HepG2 (cell line): ENCODE results near the gene MAP3K4. TPM values are rescaled to one million over a fixed set of nuclear protein-coding genes. Genes with fewer than 3 reads are reported as not detected.
A peak's percentile ranks its signal among the peaks of the same experiment; 100 is the strongest.

Experiments
- AHDC1 ChIP-seq: sonication (generic); formaldehyde crosslinking; IDR thresholded peaks from 2 replicates; pipeline ENCODE4 v1.5.1; 2020; ENCODE audit warnings: mild to moderate bottlenecking, missing genetic modification reagents, borderline replicate concordance
- CBFB ChIP-seq: sonication (generic); formaldehyde crosslinking; IDR thresholded peaks from 2 replicates; pipeline ENCODE4 v1.4.0; 2020; ENCODE audit warnings: missing genetic modification reagents
- DPF2 ChIP-seq: sonication (generic); formaldehyde crosslinking; IDR thresholded peaks from 2 replicates; pipeline ENCODE4 v1.4.0; 2020; ENCODE audit warnings: mild to moderate bottlenecking, low read depth, missing genetic modification reagents, borderline replicate concordance
- E2F1 ChIP-seq: sonication (generic); formaldehyde crosslinking; IDR thresholded peaks from 2 replicates; pipeline ENCODE4 v1.5.0; 2020; ENCODE audit warnings: missing genetic modification reagents
- GPN1 ChIP-seq: sonication (generic); formaldehyde crosslinking; IDR thresholded peaks from 2 replicates; pipeline ENCODE4 v1.5.1; 2020; ENCODE audit warnings: missing genetic modification reagents, borderline replicate concordance
- MIER2 ChIP-seq: IDR thresholded peaks from 2 replicates; pipeline ENCODE4 v1.6.1; 2016; ENCODE audit warnings: missing biosample characterization, missing genetic modification reagents
- PTBP1 ChIP-seq: fragments of 200-400 bp; formaldehyde crosslinking; IDR thresholded peaks from 2 replicates; pipeline ENCODE4 v1.6.1; 2018; ENCODE audit warnings: low read length, low read depth; ENCODE audit not compliant: poor library complexity, severe bottlenecking
- TEAD3 ChIP-seq: optimal IDR thresholded peaks from 2 replicates; pipeline ENCODE3; 2016; ENCODE audit warnings: borderline replicate concordance
- TEF ChIP-seq: sonication (generic); formaldehyde crosslinking; IDR thresholded peaks from 2 replicates; pipeline ENCODE4 v1.5.0; 2020; ENCODE audit warnings: missing genetic modification reagents
- TFDP1 ChIP-seq: IDR thresholded peaks from 2 replicates; pipeline ENCODE4 v1.6.1; 2016; ENCODE audit warnings: missing compliant biosample characterization, missing genetic modification reagents, borderline replicate concordance
- ZFP36 ChIP-seq: fragments of 150-350 bp; IDR thresholded peaks from 2 replicates; pipeline ENCODE4 v1.6.1; 2018; ENCODE audit warnings: borderline replicate concordance, low read length, low read depth; ENCODE audit not compliant: partially characterized antibody
- ZNF281 ChIP-seq: sonication (generic); formaldehyde crosslinking; IDR thresholded peaks from 2 replicates; pipeline ENCODE4 v1.4.0; 2020; ENCODE audit warnings: missing genetic modification reagents, borderline replicate concordance
- ZNF570 ChIP-seq: sonication (generic); formaldehyde crosslinking; IDR thresholded peaks from 2 replicates; pipeline ENCODE4 v1.4.0; 2020; ENCODE audit warnings: mild to moderate bottlenecking, missing genetic modification reagents, borderline replicate concordance
- polyA plus RNA-seq, 8 experiments: library from polyadenylated mRNA; depleted of rRNA in 3 of 8; stranded (reverse) in 7 of 8; unstranded in 1 of 8; fragments of >200 nt; fragmentation: Illumina TruSeq in 4 of 8; extraction: Trizol in 4 of 8; gene quantifications; 2 replicates each; pipeline versions ENCODE4 v1.2.1 to v1.2.3, GENCODE V29; 2011 to 2016; ENCODE audit warnings: low read depth in 4 of 8, missing spikeins in 1 of 8, mixed read lengths in 1 of 8; ENCODE audit not compliant: insufficient read depth in 1 of 8
- total RNA-seq, 5 experiments: library from RNA; depleted of rRNA; stranded (reverse); fragments of >200 nt; fragmentation: Illumina TruSeq; extraction: Trizol; gene quantifications; 2 replicates each; pipeline ENCODE4 v1.2.3, GENCODE V29; 2016; ENCODE audit warnings: low read depth in 1 of 5
- TF ChIP-seq, protein P1 (sequence below): sonication (generic); formaldehyde crosslinking; IDR thresholded peaks from 2 replicates; pipeline ENCODE4 v1.4.0; 2020; ENCODE audit warnings: missing genetic modification reagents, low read depth, mild to moderate bottlenecking, borderline replicate concordance
- TF ChIP-seq, protein P2 (sequence below): sonication (generic); formaldehyde crosslinking; IDR thresholded peaks from 2 replicates; pipeline ENCODE4 v1.8.1; 2023; ENCODE audit warnings: mild to moderate bottlenecking, missing genetic modification reagents, borderline replicate concordance

MAP3K4 gene
- total and polyA plus RNA-seq, 2 of the 13 experiments (the other 11 are each of a cell fraction or from before 2014, with no cell fraction given), result 12.9 to 33.6 TPM

DNA sequence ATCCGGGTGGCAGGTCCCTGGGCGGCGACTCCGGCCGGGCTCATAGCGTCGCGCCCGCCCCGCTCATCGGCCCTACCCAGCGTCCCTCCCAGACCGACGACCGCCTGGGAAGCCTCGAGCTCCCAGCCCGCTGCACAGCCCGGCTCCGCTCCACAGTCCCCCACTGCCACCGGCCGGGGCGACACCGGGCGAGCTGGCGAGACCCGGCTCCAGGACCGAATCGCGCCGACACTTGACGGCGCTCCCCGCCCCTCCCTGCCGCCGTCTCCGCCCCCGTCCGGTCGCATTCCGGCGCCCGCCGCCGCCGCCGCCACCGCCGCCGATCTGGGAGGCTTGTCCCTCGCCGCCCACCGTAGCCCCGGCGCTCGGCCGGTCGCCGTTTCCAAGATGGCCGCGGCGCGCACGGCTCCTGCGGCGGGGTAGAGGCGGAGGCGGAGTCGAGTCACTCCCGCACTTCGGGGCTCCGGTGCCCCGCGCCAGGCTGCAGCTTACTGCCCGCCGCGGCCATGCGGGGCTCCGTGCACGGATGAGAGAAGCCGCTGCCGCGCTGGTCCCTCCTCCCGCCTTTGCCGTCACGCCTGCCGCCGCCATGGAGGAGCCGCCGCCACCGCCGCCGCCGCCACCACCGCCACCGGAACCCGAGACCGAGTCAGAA is at the start of gene MAP3K4 (continued):
- peak; percentile 67; the same call in 1 of the 2 replicates for TF ChIP-seq TEF
- TF ChIP-seq, protein P1, sequence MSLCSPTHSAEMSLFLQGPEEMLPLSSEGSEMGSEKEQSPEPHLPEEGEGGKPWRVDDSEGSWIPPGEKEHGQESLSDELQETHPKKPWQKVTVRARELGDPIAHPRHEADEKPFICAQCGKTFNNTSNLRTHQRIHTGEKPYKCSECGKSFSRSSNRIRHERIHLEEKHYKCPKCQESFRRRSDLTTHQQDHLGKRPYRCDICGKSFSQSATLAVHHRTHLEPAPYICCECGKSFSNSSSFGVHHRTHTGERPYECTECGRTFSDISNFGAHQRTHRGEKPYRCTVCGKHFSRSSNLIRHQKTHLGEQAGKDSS (CRISPR knock-in tag), result peak; percentile 61; the same call in 1 of the 2 replicates
- TF ChIP-seq TEAD3 (CRISPR knock-in tag), result peak; percentile 82
- peak; percentile 50; the same call in 1 of the 2 replicates for TF ChIP-seq TFDP1
- TF ChIP-seq E2F1 (CRISPR knock-in tag), result no peak
- no peak for TF ChIP-seq PTBP1
- TF ChIP-seq ZNF570 (CRISPR knock-in tag), result 0 out of 2 replicates have a peak, but pooled peaks have one; percentile 27
- no peak for TF ChIP-seq GPN1 (CRISPR knock-in tag)
- TF ChIP-seq CBFB (CRISPR knock-in tag), result peak; percentile 65; the same call in 1 of the 2 replicates
- TF ChIP-seq ZFP36, result no peak
- TF ChIP-seq, protein P2, sequence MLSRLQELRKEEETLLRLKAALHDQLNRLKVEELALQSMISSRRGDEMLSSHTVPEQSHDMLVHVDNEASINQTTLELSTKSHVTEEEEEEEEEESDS (CRISPR knock-in tag), result no peak
- TF ChIP-seq DPF2 (CRISPR knock-in tag), result no peak
- no peak for TF ChIP-seq ZNF281 (CRISPR knock-in tag)
- 0 out of 2 replicates have a peak, but pooled peaks have one; percentile 18 for TF ChIP-seq AHDC1
- no peak for TF ChIP-seq MIER2
